NK-92 (cell line): ENCODE data around the gene GATA3.

Experiments used
- DNase-seq: peaks from one replicate; lab custom pipeline; 2025; ENCODE audit not compliant: unreplicated experiment; lab: John Stamatoyannopoulos, UW

The GATA3 gene

DNA sequence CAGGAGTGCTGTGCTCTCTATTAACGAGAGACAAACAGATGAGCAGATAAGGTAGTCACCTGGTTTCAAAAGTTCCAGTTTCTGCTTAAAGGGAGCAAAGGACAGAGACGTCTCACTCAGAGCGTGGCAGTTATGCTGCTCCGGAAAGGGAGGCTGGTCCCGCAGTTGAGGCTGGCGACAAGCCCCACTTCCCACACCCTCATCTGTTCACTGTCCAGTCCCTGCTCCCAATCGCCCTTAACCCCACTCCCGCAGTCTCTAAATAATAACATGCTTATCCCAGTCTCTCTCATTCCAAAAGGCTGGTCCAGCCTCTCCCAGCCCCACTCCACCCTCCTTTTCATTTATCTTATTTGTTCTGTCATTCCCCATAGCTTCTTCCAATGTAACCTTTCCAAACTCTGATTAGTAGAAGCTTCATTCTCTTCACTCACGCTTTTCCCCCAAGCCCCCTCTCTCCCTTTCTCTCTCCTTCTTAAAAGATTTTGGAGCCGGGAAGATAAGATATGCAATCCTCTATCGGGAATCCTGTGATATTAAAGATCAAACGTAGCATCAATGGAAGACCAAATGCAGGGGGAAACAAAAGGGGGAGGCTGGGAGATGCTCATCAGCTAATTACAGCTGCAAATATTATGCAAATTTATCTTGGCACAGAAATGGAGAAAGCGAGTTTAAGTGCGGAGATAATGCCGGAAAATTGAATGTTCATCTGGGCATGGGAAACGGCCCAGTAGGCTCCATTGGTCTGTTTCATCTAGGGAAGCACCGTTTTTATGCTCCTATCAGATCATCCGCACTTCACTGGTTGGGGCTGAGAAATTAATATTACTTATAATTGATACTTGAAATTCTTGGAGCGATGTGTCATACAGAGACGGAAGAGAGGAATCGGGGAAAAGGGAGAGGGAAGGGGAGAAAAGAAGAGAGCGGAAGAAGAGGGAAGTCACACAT lies 16.3 kb upstream of the GATA3 start:
- no peak for DNase-seq

DNA sequence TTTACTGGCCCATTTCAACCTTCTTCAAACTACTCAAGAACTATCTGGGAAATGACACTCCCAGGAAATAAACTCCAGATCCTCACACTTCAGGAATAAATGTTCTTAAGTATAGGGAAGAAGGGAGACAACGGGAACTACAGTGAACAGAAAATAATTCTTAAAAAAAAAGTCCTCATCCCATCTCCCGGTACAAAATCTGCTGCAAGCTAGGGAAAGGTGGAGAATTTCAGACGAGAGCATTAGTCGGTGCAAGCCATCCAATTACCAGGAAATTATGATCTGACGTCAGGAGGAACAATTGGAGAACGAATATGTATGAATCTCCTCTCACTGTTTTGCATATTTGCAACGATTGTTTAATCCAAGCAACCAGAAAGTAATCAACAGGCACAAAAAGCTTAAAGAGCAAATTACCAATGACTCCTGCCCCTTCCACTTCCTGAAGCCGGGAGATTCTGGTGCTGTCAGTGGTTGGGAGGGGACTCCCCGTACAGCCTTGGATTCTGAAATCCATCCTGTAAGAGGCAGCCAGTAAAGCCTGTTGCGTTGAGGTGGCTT lies 15.1 kb upstream of the GATA3 start:
- DNase-seq: no peak

DNA sequence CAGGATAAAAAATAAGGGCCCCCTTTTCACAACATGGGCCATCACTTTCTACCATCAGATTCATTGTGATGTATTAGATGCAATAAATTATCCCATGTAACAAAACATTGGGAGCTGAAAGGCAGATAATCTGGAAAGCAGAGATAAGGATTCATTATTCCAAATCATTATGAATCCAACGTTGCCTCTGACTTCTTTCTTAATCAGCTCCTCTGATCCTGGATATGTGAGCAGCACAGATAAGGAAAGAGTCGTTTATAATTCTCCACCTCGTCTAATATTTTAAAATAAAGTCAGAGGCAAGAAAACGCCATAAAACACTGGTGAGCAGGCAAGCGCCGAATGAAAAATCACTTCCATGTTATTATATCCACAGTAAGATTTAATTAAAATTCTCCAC lies 13.8 kb upstream of the GATA3 start:
- no peak for DNase-seq

DNA sequence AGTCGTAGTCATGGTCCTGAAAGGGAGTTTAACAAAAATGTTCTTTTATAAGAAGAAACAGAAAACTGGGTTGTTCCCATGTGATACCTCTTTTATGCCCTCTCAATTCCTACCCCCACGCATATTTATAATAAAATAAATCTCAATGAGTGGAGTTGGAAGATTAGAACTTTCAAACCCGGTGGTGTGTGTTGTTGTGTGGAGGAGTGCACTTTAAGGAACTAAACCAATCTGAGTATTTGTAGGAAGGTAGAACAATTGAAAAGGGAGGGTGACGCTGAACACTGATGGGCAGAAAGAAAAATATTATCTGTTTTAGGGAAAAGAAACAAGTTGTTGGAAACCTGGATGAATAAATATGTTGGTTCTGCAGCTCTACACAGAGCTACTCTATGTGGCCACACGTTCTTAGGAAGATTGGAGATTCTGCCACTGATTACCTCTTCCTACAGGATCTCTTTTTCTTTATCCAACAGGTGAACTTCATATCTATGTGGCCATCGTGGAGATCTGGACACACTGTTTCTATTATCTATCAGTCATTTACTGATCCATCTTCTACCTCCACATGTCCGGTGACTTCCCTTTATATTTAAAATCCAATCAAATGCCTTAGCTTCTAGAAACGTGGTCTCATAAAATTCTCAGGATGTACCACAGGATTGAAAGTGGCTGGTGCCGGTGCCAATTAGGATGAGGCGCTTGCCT lies 13.1 kb upstream of the GATA3 start:
- no peak for DNase-seq

DNA sequence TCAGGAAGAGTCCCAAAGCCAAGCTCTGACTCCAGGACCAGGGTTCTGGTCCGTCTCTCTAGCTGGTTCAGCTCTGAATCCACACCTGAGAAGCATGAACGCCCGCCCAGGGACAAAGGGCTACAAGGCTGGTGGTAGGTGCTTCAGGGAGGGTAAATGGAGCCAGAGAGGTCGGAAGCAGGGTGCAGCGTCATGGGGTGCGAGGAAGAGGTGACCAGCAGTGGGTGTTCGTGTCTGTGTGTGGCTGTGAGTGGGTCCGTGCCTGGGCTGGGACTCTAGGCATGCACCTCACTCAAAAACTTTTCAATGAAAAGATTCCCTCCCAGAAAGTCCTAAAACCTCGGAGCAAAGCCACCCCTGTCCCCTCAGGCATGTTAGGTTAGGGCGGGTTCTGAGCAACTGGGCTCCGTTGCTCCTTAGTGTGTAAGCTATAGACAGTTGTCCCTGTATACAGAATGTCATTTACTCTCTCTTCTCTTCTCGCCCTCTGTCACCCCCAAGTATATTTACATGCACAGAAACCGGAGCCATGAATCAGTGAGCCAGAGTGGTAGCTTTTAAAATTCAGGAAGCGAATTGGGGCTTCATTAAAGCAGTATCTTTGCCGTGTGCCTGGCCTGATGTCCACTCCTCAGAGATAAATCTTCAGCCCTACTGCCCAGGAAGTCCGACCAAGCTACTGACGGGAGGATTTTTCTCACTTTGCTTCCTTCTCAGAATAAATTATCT lies 12.3 kb upstream of the GATA3 start:
- DNase-seq: no peak

DNA sequence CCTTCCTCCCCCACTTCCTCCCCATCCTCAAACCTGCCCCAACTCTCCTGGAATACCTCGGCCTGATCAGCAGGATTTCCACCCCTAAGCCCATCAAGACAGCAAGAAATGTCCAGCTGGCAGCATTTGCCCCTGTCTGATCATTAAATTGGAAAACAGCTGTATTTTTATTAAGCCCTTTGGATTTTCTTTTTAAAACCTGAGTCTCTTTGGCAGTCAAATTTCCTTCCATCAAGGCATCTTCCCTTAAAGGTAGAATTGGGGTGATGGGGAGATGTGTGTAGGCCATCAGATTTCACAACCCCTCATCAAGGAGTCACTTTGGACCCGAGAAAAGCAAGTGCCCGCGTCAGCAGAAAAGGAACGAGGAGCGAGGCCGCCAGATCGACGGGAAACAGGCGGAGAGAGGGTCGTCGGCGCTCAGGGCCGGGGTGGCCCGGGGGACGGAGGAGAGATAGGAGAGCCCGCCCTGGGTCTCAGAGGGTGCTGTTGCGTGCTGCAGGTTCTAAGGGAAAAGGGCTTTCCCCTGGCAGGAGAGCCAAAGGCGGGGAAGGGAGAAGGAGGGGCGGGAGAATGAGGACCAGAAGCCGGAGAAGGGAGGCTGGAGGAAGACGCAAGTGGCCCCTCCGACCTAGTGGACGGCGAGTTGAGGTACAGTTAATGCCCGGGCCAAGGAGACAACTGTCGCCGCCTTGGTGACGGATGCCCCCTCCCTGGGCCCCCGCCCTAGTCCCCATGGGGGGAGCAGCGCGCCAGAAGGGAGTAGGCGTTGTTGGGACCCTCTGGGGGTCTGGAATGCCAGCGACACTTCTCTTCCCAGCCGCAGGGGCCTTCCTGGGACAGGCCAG lies 11.5 kb upstream of the GATA3 start:
- DNase-seq: no peak

DNA sequence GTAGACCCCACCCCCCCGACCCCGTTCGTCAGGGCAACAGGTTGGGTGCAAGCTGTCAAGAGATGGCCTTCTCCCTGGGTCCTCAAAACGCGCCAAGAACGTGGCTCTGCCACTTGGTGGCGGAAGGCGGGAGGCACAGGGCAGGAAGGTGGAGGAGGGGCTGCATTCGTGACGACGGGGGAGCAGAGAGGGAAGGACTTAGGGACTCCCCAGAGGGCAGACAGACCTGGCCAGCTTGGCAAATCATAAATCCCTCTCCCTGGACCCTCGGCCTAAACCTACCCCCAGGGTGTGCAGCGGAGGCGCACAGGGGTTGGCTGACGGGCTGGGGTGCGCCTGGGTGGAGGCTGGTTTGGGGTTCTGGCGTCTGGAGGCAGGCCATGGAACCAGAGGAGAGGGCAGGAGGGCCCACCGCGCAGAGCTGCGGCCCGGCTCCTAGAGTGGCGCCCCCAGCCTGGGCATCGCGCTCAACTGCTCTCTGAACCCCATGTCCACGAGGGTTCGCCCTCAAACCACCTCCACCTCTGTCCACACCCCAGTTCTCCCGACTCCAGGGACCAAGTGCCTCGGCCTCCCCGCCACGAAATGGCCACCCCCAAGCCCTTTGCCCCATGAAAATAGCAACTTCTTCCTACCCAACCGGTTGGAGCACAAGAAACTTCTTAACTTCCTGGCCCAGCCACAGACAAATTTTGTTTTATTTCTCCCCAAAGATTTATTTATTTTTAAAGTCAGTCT lies 10.8 kb upstream of the GATA3 start:
- no peak for DNase-seq

DNA sequence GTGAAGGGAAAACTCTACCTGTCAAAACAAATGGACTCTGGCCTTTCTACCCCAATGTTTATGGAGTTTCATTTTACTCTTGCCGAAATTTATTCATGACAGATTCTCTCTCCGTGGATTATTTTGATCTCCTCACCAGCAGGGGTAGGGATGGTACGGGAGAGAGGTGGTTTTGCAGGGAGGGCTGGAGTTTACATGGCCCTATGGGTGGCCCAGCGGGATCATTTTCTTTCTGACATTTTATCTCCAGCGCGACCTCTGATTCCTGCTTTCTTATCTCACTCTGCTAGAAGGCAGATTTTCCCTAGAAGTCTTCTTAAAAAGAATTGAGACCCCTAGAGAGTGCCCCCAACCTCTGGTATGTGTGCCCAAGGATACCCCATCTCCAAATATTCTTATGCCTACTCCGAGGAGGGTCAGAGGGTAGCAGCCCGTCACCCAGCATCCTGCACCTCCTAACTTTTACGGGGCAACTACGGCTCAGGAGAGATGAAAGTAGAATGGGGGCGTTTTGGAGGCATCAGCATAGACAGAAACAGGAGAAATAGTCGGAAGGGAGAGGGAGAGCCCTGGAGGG lies 10.1 kb upstream of the GATA3 start:
- DNase-seq: no peak

DNA sequence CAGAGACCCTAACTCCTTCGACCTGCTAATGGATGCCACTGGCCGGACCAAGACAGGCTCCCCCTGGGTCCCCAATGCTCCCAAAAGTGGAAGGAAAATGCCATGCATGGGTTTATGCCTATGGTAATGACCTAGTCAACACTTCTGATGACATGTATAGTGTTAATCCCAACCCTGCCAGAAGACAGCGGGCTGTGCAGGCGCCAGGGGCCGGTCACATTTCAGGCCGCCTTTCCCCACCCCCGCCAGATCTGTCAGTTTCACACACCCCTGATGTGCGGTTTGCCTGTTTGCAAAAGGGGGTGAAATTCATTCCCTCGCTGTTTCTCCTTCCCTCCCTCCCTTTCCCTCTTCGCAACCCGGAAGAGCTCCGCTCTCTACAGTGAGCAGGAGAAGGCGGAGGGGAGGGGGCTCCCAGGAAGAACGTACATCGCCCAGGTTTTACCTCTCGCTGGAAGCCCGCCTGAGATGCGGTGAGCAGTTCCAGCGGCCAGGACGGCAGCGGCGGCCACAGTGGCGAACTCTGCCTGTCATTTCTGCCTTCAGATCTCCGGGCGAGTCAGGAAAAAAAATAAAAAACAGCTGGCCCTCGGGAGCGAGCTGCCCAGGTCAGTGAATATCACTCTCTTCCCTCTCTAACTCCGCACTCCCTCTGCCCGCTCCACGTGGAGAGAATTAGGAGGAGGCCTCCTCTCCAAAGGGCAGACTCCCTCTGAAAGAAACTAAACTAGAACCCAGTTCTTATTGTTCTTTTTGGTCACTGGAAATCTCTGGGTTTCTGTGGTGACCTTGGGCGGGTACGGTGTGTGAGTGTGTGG lies 9.4 kb upstream of the GATA3 start:
- DNase-seq: no peak

DNA sequence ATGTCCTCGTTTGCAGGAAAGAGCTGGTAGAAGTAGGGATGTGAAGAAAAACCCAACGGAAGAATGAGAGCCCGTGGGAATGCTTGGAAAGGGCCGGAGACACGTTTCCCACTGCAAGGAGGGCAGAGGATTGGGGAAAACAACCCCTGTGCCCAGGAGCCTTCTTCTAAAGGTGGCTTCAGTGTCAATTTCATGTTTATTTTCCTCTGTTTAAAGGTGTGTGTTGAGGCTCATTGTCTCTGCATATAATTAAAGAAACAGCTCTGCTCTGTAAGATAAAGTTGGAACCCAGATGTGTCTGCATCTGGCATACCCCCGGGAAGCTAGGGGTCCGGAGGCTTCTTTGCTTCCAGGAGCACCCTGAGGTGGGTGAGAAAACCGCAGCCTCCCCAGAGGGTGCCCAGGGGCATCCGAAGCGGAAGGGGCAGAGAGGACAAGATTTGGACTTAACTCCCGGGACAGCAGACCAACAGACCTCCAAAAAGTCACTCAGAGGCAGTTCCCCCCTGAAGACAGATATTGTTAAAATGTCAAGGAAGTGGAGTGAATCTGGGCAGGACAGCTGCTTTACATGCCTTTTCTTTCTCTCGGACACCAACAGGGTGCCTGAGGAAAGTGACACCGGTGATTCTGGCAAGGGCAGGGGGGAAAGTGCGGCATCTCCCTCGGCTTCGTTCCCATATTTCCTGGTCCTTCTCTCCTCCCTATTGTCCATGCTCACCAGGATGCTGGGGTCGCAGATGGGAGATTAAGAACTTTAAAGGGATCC lies 8.6 kb upstream of the GATA3 start:
- no peak for DNase-seq

DNA sequence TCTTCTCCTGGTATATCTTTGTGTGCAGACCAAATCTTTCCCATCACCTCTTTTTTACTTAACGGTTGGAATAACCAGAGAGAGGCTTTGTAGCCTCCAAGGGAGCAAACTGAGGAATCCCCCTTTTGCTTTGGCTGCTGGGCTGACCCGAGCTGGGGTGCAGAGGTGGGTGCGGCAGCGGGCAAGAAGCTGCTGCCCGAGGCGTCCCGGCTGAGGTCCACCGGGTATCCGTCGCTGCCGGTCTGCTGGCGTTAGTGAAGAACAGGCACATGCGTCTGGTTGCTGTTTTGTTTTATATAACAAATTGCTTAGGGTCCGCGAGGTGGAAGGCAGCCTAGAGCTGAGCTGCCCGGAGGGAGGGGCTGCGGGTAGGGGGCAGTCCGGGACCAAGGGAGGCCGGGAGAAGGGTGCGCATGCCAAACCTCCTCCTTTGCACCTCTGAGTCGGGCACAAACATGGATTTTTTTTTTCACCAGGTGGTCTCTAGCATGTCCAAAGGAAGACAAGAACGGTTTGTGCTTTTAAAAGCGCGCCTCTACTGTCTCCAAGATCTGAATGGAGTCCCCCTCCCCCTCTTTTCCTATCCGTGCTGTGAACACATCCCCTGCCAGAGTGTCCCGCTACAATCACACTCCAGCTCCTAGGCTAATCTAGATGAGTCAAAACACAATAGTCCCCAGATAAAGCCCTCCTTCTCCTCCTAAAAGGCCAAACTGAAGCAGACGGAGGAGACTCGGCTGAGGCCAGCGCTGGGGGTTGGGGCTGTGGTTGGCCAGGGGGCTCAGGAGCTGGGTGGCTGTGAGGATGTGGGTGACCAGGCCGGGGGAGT lies 6.8 kb upstream of the GATA3 start:
- no peak for DNase-seq

DNA sequence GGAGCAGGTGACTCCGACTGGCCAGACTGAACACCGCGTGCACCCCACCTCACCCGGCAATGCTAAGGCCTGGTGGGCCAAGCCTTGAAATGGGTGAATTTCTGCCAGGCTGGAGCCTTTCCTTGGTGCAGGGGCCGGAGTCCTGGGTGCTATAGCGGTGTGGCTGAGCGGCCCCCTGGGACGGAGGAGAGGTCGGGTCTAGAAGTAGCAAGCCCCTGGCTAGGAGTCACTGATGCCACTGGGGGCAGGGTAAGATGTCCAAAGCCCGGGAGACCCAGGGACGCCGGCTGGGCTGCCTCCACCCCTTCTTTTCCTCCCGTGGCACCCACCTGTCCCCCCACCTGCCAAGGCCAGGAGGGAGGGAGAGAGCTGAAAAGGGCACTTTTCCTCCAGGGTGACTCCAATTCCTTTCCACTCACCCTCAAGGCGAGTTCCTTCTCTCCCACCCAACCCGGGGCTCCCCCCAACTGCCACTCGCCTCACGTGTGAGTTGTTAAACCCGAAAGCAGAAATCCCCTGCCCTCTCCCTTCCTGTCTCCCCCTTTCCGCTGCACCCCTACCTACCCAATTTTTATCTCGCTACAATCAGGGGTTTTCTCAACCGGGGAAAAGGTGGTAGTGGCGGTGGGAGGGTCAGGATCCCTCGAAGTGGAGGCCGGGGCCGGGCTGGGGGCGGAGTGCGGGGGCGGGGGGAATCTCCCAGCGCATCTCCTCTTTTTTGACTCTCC lies 6.0 kb upstream of the GATA3 start:
- no peak for DNase-seq

DNA sequence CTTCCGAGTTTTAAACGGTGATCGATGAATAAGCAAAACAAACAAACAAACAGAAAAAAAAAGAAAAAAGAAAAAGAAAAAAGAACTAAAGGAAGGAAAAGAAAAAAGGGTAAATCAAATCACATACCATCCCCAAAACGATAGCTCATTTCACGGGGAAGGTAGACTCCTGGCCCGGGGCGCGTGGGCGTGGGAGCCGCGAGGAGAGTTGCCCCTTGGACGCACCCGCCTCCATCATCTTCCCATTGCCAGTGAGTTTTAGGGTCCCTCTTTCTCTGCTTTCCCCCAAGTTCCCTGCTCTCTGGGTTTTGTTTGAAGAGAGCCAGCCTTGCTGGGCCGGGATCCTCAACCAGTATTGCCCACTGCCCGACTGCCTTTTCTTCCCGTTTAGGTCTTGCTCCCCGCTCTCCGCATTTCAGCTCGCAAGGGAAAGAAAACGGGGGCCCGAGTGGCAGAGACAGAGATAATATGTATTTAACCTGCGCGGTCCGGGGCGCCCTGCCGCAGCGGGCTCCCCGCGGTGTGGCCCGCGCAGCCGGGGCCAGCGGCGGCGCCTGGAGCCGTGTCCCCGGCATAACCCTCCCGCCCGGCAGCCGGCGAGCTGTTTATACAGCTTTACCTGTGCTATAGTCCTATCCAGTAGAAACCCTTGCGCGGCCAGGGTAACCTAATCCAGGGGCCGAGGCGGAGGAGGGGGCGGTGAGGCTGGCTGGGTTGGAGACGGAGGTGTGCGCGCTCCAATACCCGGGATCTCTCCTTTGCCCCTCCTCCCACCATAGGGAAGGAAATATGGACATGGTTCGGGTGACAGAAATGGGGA lies 5.2 kb upstream of the GATA3 start:
- DNase-seq: no peak

DNA sequence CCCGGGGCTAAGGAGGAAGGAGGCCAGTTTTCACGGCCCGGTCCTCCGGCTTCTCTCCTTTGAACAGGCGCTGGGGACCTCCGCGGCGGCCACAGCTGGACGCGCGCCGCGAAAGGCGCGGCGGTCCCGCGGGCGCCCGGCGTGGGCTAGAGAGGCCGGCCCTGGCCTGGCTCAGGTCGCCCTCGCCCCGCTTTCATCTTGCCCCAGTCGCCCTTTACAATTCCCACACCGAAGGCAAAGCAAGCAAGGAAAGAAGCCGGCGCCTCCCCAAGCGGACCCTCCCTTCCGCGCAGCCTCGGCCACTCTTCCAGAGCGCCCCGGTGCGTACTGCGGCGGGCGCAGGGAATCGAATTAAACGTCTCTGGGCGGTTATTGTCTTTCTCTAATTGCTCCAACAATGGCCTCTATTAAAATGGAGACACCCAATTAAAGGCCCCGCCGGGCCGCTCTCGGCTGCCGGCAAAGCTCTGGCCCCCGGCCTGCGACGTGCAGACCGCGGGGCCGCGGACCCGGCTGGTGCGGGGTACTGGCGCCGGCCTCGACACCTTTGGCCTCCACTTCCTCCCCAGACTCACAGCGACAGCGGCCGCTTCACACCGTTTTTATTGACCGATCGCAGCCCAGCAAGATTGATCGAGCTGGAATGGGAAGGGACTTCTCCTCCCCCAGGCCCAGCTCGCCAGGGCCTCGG lies 4.5 kb upstream of the GATA3 start:
- no peak for DNase-seq

DNA sequence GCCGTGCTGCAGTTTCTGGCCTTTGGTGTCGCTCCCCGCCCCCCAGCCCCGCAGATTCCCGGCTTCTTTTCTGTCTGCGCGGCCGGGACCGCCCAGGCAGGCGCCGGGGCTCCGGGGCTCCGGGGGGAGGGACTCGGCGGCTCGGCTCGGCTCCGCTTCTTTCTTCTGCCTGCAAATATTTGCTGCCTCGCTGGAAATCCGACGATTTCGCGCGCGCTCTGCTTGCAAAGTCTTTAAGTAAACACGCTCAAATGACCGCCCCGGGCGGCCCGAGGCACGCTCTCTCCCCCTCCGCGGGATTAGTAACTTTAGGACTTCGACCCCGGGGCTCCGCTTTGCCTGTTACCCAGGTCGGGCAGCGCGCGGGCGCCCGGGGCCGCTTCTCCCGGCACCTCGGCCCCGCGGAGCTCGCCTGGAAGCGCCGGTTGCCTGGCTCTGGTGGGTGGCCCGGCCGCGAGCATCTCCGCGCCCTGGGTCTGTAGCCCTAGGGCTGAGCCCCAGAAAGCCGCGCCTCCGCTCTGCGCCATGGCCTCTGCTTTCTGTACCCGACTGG lies 3.9 kb upstream of the GATA3 start:
- DNase-seq: no peak
